Endothelial cell of umbilical vein (primary cell): ENCODE data around the gene DYRK3. TPM values are rescaled to one million over a fixed set of nuclear protein-coding genes. Genes with fewer than 3 reads are reported as not detected.
"Not testable (repeated sequence)": the region's sequence is repeated elsewhere in the genome, so short reads cannot be mapped to it uniquely, and the experiment has no call there.

Experiments used
- BruUV-seq: library from RNA; stranded (reverse); fragments of 400-500 nt; replicated peaks from 2 replicates; lab custom pipeline; 2021; lab: Mats Ljungman, UMichigan
- CTCF ChIA-PET: fragments of 300-600, 350-600 bp; sonication (Branson Sonifier 250); formaldehyde crosslinking; loops from one replicate; lab custom pipeline; 2021; ENCODE audit warnings: antibody characterized with exemption, inconsistent platforms; lab: Charles Lee
- POLR2A ChIA-PET: fragments of 300-600, 350-600 bp; sonication (Branson Sonifier 250); formaldehyde crosslinking; loops from one replicate; lab custom pipeline; 2021; ENCODE audit warnings: antibody characterized with exemption, inconsistent platforms; lab: Charles Lee
- DNase-seq: peaks from one replicate; pipeline ENCODE4 v3.0.0-alpha.2; 2011; ENCODE audit warnings: low read depth, low spot score
- FAIRE-seq: peaks from 2 replicates; lab custom pipeline; 2011; peaks lifted over from hg19 to GRCh38; lab: Jason Lieb, UNC
- H2AFZ ChIP-seq: 2 replicates; pipeline ENCODE4 v1.6.0; 2012; ENCODE audit warnings: low read depth, low read length, control low read depth, inconsistent platforms
- H3K27ac ChIP-seq: 2 replicates; pipeline ENCODE4 v1.5.1; 2011; ENCODE audit warnings: low read depth, mild to moderate bottlenecking, control low read depth, low read length, moderate library complexity; ENCODE audit not compliant: insufficient read depth
- H3K27me3 ChIP-seq, 2 experiments: 2 replicates each; pipeline versions ENCODE4 v1.6.0 to v1.6.1; 2011; ENCODE audit warnings: low read length in 2 of 2, mixed read lengths in 1 of 2; ENCODE audit not compliant: control insufficient read depth in 2 of 2, insufficient read depth in 2 of 2
- H3K36me3 ChIP-seq, 2 experiments: 2 replicates in 1 of 2; 3 replicates in 1 of 2; pipeline ENCODE4 v1.5.1; 2011; ENCODE audit warnings: low read length in 2 of 2, mild to moderate bottlenecking in 1 of 2, moderate library complexity in 1 of 2; ENCODE audit not compliant: control insufficient read depth in 2 of 2, insufficient read depth in 2 of 2; ENCODE audit errors: extremely low read depth in 1 of 2
- H3K4me1 ChIP-seq: 3 replicates; pipeline ENCODE4 v1.5.1; 2011; ENCODE audit warnings: mild to moderate bottlenecking, low read length; ENCODE audit not compliant: control insufficient read depth, insufficient read depth; ENCODE audit errors: extremely low read depth
- H3K4me2 ChIP-seq: 2 replicates; pipeline ENCODE4 v1.6.1; 2011; ENCODE audit warnings: low read length, control low read depth, mixed read lengths; ENCODE audit not compliant: insufficient read depth
- H3K4me3 ChIP-seq, 3 experiments: fragments of 200-600 bp in 1 of 3; sonication (generic), shearing (Covaris generic) in 1 of 3; replicated peaks in 1 of 3; 2 replicates each; pipeline ENCODE4 v1.5.1; 2011 to 2016; ENCODE audit warnings: control low read depth in 3 of 3, low read length in 3 of 3, mild to moderate bottlenecking in 2 of 3, inconsistent platforms in 1 of 3, low read depth in 1 of 3, moderate library complexity in 1 of 3; ENCODE audit not compliant: insufficient read depth in 1 of 3
- H3K79me2 ChIP-seq: 2 replicates; pipeline ENCODE4 v1.6.0; 2012; ENCODE audit warnings: low read length, inconsistent platforms; ENCODE audit not compliant: control insufficient read depth, insufficient read depth
- H3K9ac ChIP-seq: replicated peaks from 2 replicates; pipeline ENCODE3; 2011; ENCODE audit warnings: low read length, control low read depth; ENCODE audit not compliant: insufficient read depth; ENCODE audit errors: extremely low read depth
- H3K9me1 ChIP-seq: replicated peaks from 3 replicates; pipeline ENCODE4 v1.6.0; 2011; ENCODE audit warnings: mild to moderate bottlenecking, low read length; ENCODE audit not compliant: control insufficient read depth, insufficient read depth; ENCODE audit errors: extremely low read depth
- H3K9me3 ChIP-seq: replicated peaks from 2 replicates; pipeline ENCODE4 v1.5.1; 2012; ENCODE audit warnings: low read length, inconsistent platforms; ENCODE audit not compliant: control insufficient read depth, insufficient read depth
- H4K20me1 ChIP-seq: replicated peaks from 2 replicates; pipeline ENCODE3; 2011; ENCODE audit warnings: mild to moderate bottlenecking, low read length; ENCODE audit not compliant: control insufficient read depth, insufficient read depth; ENCODE audit errors: extremely low read depth
- EZH2 ChIP-seq: IDR thresholded peaks from 2 replicates; pipeline ENCODE4 v1.6.1; 2012; ENCODE audit warnings: borderline replicate concordance, low read depth, mild to moderate bottlenecking, moderate library complexity, low read length, inconsistent platforms; ENCODE audit not compliant: severe bottlenecking
- FOS ChIP-seq: IDR thresholded peaks from 2 replicates; pipeline ENCODE4 v1.6.1; 2011; ENCODE audit warnings: mild to moderate bottlenecking, low read length, moderate library complexity, borderline replicate concordance; ENCODE audit not compliant: insufficient read depth
- GATA2 ChIP-seq: IDR thresholded peaks from 2 replicates; pipeline ENCODE4 v1.7.0; 2011; ENCODE audit warnings: low read depth, mild to moderate bottlenecking, moderate library complexity, mixed read lengths, low read length; ENCODE audit not compliant: insufficient read length, insufficient read depth
- JUN ChIP-seq: IDR thresholded peaks from 2 replicates; pipeline ENCODE4 v1.6.1; 2011; ENCODE audit warnings: borderline replicate concordance, low read depth; ENCODE audit not compliant: insufficient read length, insufficient read depth
- MAX ChIP-seq: IDR thresholded peaks from 2 replicates; pipeline ENCODE4 v1.6.1; 2011; ENCODE audit not compliant: insufficient read depth, insufficient read length
- MYC ChIP-seq: IDR thresholded peaks from one replicate; pipeline ENCODE4 v1.6.1; 2011; ENCODE audit warnings: mild to moderate bottlenecking, low read depth, low read length
- POLR2A ChIP-seq: IDR thresholded peaks from 2 replicates; pipeline ENCODE4 v1.6.1; 2012; ENCODE audit warnings: low read depth, mild to moderate bottlenecking, control low read depth, low read length
- POLR2AphosphoS5 ChIP-seq: IDR thresholded peaks from 2 replicates; pipeline ENCODE4 v1.6.1; 2012; ENCODE audit warnings: low read depth, mild to moderate bottlenecking, control low read depth, low read length, moderate library complexity; ENCODE audit not compliant: insufficient read depth
- dilution Hi-C: fragments of 300-500 bp; cut with MboI; formaldehyde crosslinking; loops from one replicate; pipeline ENCODE4 v1.15.0; 2019; ENCODE audit warnings: low sequenced_read_pairs; ENCODE audit not compliant: extremely low pct_ligation_motif_present
- intact Hi-C: fragments of 100-400 bp; cut with micrococcal nuclease; formaldehyde crosslinking; loops from one replicate; pipeline ENCODE4 v1.10.0; 2022
- polyA plus RNA-seq, 4 experiments: library from polyadenylated mRNA; depleted of rRNA in 3 of 4; stranded (reverse) in 3 of 4; unstranded in 1 of 4; fragments of >200 nt; gene quantifications; 2 replicates each; pipeline versions ENCODE4 v1.2.1 to v1.2.3, GENCODE V29; 2011 to 2012; ENCODE audit warnings: missing spikeins in 1 of 4
- total RNA-seq: library from RNA; stranded (reverse); gene quantifications from 2 replicates; pipeline ENCODE4 v1.2.3, GENCODE V29; 2021
- TF ChIP-seq, protein P1 (sequence below), 2 donors: IDR thresholded peaks; 1 replicate in 1 of 2; 2 replicates in 1 of 2; pipeline ENCODE4 v1.5.1; 2011; ENCODE audit warnings: low read length in 2 of 2, mild to moderate bottlenecking in 2 of 2, moderate library complexity in 2 of 2, control low read depth in 1 of 2, inconsistent platforms in 1 of 2, low read depth in 1 of 2; ENCODE audit not compliant: insufficient read depth in 1 of 2; ENCODE audit errors: extremely low read depth in 1 of 2

Gene DYRK3
- total and polyA plus RNA-seq, 2 donors (not counting 3 experiments of a cell fraction or from before 2014, with no cell fraction given), result 3.4 to 7.4 TPM

DNA sequence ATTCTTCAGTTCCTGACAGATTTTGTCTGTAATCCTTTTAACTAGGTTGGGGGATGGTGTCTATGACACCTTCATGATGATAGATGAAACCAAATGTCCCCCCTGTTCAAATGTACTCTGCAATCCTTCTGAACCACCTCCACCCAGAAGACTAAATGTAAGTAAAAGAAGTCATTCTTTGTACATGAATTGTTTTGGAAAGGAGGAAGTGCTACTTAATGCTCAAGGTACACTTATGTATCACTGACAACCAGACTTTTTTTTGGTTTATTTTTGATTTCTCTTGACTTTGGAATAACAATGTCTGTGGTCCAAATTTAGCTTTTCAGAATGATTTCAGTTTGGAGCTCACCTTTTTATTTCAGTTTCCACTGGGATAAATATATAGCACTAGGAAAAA, 2.3 kb downstream of the DYRK3 start:
- no peak overlapping the region for H2AFZ ChIP-seq
- BruUV-seq, result no TSS peak
- FAIRE-seq (no peak), DNase-seq (no peak)
- no peak overlapping the region for H3K4me2 ChIP-seq
- ChIA-PET POLR2A (no interaction called here), CTCF (interaction anchor here (0.6 to 14.5 kb wide), 4 partner anchors 12 to 164 kb away, joined by 3 to 663 read pairs (median 4); no protein-coding TSS in a partner anchor)
- H3K36me3 ChIP-seq, result no peaks in the 10 kb centered on the region
- H3K4me3 ChIP-seq, result no peak overlapping the region
- H4K20me1 ChIP-seq, result no peaks in the 10 kb centered on the region
- intact Hi-C loops (no loop called here), dilution Hi-C loops (no loop called here)
- no peaks in the 10 kb centered on the region for H3K27me3 ChIP-seq
- H3K9ac ChIP-seq, result no peak overlapping the region
- no peaks in the 10 kb centered on the region for H3K9me1 ChIP-seq
- H3K27ac ChIP-seq, result no peak overlapping the region
- H3K4me1 ChIP-seq, result peaks cover 13% of the 10 kb centered on the region
- H3K79me2 ChIP-seq, result peaks cover 5% of the 10 kb centered on the region
- H3K9me3 ChIP-seq, result no peaks in the 10 kb centered on the region
- TF ChIP-seq JUN (no peak), GATA2 (no peak), MAX (no peak), POLR2AphosphoS5 (no peak), FOS (no peak), EZH2 (no peak), POLR2A (no peak), MYC (no peak)
- TF ChIP-seq, protein P1, sequence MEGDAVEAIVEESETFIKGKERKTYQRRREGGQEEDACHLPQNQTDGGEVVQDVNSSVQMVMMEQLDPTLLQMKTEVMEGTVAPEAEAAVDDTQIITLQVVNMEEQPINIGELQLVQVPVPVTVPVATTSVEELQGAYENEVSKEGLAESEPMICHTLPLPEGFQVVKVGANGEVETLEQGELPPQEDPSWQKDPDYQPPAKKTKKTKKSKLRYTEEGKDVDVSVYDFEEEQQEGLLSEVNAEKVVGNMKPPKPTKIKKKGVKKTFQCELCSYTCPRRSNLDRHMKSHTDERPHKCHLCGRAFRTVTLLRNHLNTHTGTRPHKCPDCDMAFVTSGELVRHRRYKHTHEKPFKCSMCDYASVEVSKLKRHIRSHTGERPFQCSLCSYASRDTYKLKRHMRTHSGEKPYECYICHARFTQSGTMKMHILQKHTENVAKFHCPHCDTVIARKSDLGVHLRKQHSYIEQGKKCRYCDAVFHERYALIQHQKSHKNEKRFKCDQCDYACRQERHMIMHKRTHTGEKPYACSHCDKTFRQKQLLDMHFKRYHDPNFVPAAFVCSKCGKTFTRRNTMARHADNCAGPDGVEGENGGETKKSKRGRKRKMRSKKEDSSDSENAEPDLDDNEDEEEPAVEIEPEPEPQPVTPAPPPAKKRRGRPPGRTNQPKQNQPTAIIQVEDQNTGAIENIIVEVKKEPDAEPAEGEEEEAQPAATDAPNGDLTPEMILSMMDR (IDR thresholded peaks at IDR 0.05; ENCODE audit: extremely low read depth in 1 of 2, insufficient read depth in 1 of 2, low read depth in 1 of 2, low read length in 2 of 2), result no peak

DNA sequence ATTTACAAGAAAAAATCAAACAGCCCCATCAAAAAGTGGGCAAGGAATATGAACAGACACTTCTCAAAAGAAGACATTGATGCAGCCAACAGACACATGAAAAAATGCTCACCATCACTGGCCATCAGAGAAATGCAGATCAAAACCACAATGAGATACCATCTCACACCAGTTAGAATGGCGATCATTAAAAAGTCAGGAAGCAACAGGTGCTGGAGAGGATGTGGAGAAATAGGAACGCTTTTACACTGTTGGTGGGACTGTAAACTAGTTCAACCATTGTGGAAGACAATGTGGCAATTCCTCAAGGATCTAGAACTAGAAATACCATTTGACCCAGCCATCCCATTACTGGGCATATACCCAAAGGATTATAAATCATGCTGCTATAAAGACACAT, 6.7 kb downstream of the DYRK3 start:
- H3K36me3 ChIP-seq, dilution Hi-C loops, BruUV-seq, H2AFZ ChIP-seq, H3K9me3 ChIP-seq, H3K27me3 ChIP-seq, DNase-seq, H3K9me1 ChIP-seq, H4K20me1 ChIP-seq, H3K4me2 ChIP-seq, POLR2A ChIA-PET, H3K27ac ChIP-seq, H3K4me3 ChIP-seq, CTCF ChIA-PET, intact Hi-C loops, H3K9ac ChIP-seq, H3K79me2 ChIP-seq, FAIRE-seq, H3K4me1 ChIP-seq: not testable (repeated sequence)
